GM21447 (cell line): ENCODE measurements around the gene MECR.
A peak's percentile ranks its signal among the peaks of the same experiment; 100 is the strongest.
"Not testable (repeated sequence)": the region's sequence is repeated elsewhere in the genome, so short reads cannot be mapped to it uniquely, and the experiment has no call there.

Experiments used
- ATAC-seq: cut with Tn5 transposase; IDR thresholded peaks from one replicate; pipeline ENCODE4 v1.9.1; 2021; ENCODE audit not compliant: unreplicated experiment

MECR gene

DNA sequence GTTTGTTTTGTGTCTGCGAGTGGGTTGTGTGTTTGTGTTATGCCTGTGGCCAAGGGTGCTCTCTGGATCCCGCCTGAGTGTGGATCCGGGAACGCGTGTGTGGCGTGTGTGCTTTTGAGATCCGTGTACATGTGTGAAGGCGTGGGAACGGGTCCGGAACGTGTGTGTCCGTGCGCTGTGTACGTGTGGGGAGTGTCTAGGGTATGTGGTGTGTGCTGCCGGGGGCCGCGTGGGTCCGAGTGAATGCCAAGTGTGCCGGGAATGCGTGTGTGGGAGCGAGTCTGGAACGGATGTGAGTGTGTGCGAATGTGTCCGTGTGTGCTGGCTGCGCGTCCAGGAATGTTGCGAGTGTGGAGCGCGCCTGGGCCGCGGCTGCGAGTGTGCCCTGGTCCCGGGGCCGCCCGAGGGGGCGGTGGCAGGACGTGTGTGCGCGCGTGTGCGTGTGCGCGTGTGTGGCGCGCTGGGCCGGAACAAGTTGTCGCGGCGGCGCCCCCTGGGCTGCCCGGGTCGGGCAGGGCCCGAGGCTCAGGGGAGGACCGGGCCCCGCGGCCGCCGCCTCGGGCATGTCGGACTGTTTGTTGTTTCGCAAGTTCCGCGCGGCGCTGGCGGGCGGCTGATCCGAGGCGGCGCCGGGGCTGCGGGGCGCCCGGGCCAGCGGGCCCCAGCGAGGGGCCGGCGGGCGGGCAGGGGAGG lies 6.5 kb upstream of the MECR start:
- no peak for ATAC-seq

DNA sequence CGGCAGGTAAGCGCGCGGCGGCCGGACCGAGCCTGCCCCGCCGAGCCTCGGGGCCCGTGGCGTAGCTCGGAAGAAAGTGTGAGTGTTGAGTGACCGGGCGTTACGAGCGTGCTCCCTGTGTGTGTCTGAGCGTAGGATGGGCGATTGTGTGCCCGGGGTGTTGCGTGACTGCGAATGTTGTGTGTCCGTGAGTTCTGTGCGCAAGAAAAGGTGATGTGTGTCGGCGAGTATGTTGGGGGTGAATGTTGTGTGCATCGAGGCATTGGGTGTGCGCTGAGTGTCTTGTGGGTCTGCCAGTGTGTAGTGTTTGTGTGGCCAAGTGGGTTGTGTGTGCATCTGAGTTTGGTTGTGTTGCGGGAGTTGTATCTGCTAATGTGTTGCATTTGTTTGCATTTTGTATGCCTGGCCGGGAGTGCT lies 6.0 kb upstream of the MECR start:
- no peak for ATAC-seq

DNA sequence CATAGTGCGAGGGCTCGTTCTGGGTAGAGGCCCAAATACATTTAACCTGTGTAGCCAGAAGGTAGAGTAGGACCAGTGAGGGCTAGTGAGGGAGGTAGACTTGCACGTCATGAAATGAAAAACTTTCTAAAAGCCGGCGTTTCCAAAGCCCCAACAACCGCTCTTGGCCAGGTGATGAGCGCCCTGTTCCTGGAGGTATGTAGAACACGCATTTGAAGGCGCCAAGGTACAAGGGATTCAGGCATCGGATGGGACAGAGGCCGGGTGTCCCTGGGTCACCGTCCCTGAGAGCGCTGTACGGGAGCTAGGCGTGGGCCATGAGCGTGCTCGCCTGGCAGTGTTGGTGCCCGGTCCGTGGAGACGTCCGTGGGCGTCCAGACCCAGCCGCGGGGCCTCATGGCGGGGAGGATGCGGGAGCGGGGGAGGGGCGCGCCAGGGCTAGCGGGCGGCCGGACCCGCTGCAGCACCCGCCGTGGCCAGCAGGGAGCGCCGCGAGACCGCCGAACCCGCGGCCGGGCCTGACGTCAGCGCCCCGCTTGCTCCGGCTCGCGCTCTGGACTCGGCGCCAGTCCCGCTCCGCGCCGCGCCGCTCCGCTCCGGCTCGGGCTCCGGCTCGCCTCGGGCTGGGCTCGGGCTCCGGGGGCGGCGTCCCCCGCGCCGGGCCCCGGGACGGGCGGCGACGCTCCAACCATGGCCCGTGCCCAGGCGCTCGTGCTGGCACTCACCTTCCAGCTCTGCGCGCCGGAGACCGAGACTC lies 5.4 kb upstream of the MECR start, which contains the start of gene PTPRU:
TSS of gene PTPRU (plus strand) at position 568 of the 757 bp plus-strand sequence. CDS start at position 691, 123 bp downstream.
- ATAC-seq, result no peak

DNA sequence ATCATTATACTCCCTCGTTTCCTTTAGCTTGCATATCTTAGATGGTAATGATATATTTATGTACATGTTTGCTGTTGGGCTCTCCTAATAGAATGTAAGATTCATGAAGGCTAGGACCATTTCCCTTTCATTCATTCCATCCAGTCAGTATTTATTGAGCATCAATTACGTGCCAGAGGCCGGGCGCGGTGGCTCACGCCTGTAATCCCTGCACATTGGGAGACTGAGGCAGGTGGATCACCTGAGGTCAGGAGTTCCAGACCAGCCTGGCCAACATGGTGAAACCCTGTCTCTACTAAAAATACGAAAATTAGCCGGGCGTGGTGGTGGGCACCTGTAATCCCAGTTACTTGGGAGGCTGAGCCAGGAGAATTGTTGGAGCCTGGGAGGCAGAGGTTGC lies 4.1 kb upstream of the MECR start:
- not testable (repeated sequence) for ATAC-seq

DNA sequence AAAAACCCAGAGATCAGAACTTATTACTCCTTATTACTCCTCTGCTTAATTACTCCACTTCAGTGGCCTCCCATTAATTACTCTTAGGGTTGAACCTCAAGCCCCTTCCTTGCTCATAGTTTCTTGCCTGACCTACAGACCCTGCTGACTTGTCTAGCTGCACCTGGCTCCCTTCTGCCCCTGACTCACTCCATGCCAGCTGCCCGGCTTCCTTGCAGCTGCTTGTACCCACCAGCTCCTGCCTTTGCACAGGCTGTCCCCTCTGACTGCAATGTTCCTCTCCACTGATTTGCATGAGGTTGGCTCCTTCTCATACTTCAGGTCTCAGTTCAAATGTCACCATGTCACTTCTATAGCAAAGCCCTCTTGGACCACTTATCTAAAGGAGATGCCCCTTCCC lies 3.7 kb upstream of the MECR start:
- ATAC-seq, result no peak

DNA sequence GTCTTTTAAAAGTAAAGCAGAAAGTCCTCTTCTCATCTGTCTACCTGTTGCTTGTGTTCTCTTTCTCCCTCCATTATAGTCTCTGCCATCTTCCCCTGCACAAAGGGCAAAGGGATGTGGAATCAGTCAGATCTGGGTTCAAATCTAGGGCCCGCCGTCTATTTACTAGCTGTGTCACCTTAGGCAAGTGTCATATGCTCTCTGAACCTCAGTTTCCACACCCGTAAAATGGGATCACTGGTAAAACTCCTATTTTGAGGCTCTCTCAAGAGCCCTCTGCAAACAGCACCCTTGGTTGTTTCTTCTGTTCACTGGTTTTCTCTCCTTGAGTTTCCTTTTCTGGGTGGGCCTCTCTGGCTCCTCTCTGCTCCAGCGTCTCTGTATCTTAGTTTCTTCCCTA lies 3.0 kb upstream of the MECR start:
- no peak for ATAC-seq

DNA sequence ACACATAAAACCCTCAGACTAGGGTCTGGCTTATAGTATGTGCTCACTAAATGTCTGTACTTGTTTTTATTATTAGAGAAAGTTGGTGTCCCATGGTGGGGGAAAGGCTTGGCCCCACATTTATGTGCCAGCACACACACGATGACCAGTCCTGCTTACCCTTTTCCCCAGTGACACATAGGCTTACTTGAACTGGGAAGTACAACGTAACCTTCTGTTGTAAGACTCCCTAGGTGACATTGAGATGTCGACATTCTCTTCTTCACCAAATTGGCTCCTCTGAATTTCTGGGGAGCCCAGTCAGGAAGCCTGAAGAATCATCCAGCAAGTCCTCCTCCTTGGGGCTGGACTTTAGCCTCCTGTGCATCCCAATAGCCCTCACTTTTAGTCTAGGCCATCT lies 1.7 kb upstream of the MECR start:
- no peak for ATAC-seq

DNA sequence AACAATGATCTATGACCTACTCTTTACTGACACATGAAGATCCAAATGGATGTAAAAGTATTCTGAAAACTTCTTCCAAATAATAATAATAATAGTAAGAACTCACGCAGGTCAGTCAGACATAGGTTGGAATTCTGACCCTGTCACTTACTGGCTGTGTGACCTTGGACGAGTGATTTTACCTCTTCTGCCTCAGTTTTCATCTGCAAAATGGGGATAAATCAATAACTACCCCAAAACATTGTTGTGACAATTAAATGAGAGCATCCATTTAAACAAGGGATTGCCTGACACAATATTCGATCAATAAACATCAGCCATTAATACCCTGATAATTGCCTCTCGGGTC lies 556 bp downstream of the MECR start:
- no peak for ATAC-seq

DNA sequence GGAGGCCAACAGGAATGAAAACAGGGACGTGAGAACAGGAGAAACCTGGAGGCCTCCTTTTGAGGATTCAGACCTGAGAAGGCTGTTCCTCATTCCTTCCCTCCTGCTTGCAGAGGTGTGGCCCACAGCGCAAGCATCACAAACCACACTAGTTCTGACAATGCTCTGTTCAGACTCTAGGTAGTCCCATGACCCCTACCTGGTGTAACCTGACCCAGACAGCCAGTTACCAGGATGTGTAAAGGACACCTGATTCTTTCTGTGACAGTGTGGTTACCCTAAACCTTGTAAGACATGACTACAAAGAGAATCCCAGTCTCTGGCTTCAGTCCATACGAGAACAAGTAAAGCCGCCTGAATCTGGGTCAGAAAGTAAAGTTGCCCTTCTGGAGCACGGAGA lies 3.2 kb downstream of the MECR start:
- ATAC-seq, result no peak

DNA sequence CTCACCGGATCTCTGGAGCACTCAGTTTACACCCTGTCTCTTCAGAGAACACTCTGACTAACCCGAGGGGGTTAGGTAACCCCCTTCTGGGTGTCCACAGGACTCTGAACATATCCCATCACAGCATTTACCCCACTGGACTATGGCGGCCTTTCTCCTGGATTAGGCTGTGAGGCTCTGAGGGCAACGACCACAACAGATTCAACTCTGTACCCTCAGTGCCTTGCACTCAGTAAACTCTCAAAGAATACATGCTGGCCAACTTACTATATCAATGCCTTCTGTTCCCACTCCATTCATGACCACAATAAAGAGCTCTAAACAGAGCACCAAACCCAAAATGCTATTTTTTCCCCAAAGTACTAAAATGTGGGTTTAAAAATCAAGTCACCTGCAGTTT lies 5.4 kb downstream of the MECR start:
- no peak for ATAC-seq

DNA sequence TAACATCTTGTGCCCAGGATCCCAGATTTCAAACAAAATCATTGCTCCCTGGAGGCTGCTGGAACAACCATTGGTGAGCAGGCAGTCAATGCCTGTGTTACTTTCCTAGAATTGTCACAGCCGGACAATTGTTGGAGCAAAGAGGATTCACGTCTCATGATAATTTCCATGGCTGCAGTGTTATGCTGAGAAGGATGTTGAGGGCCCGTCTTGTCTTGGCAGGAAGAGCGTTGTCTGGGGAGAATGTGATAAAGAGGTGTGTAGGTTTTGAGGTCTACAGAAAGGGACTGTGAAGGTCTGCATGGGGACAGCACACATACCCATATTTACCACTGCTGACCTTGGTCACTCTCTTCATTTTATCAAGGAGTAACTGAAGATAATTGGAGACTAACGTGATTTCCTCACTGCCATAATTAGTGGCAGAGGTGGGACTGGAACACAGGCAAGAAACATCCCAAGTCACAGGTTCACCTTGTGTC lies 6.3 kb downstream of the MECR start:
- ATAC-seq, result no peak

DNA sequence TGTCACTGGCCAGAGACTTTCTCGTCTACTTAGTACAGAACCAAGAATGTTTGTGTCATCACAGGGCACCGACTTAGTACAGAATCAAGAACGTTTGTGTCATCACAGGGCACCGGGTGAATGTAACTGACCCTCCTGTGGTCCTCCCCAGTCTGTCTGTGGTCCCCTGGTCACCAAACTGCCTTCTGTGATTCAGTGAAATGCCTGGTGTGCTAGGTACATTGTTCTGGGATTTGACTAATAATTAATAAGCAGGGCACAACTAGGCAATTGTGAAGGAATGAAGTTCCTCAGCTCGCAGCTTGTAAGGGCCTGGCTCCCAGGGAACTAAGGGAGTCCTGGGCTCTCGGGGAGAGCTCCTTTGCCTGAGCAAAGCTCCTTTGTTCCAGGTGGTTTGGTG lies 7.2 kb downstream of the MECR start:
- ATAC-seq, result no peak

DNA sequence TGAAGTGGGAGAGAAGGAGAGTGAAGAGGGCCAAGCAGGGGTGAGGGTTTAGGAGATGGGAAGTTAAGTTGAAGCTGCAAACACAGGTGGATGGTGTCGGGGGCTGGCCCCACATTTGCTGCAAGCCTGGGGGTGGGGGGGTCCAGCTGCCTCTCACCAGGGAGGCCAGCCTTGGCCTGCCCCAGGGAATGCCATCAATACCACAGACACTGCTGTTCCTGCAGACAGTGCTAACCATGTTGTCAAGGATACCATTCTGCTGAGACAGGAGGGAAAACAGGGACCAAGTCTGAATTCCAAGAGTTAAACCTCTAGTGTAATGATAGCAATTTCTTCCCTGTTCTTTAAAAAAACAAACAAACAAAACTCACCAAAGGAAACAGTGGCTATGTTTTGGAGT lies 8.0 kb downstream of the MECR start:
- ATAC-seq, result no peak

DNA sequence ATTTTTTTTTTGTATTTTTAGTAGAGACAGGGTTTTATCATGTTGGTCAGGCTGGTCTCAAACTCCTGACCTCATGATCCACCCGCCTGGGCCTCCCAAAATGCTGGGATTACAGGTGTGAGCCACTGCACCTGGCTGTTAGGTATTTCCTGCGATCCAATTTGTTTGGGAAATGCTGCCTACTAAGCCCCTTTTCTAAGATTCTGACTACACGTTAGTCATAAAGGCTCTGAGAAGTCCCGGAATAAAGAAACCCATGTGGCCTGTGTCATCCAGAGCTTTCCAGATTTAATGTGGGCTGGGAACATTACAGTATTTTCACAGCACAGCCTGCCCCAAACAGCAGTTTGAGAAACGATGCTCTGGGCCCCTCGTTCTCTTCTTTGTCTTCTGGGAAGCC lies 8.5 kb downstream of the MECR start:
- not testable (repeated sequence) for ATAC-seq

DNA sequence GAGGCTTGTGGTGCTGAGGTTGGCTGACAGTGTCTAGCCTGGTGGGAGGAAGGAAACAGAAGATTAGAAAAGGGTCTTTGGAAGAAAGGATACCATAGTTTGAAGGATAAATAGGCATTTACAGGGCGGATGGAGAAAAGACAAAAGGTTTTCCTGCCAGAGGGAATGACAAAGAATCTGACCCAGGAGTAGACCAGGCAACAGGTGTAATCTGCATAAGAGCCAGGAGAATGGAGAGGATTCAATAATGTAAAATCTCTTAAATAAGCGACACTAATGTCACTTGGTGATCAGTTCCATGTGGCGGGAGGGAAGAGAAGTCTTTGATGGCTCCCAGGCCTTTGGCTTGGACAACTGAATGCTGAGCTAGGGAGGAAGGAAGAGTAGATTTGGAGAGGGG lies 9.4 kb downstream of the MECR start:
- no peak for ATAC-seq

DNA sequence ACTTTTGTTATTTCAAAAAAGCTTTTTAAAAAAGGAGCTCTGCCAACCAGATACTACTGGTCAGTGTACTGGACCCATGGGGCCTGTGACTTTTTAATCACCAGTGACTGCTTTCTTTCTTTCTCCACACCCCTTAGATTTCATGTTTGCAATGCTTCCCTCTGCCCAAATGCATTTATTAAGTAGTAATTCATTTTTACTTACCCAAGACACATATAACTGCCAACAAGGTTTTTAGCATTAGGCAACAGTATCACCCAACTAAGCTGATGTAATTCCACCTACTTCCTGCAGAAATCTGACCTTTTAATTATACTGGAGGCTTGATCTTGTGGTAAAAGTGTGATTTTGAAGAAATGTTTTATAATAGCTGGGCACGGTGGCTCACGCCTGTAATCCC lies 12.5 kb downstream of the MECR start:
- no peak for ATAC-seq

DNA sequence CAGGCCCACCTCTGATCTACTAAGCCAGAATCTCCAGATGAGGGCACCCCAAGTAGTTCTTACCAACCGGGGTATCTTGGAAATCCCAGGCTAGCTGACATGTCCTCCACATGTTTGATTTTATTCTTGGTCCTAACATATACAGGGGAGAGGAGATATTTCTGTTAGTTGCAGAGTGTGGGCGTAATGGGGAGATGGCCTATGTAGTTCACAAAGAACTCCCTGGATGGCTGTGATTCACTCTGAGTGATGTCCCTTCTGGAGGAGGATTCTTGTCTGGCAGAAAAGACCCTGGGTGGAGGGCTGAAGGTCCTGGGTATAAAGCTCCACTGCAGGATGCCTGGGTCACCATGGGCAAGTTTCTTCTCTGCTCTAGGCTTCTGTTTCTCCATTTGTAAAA lies 13.1 kb downstream of the MECR start:
- no peak for ATAC-seq

DNA sequence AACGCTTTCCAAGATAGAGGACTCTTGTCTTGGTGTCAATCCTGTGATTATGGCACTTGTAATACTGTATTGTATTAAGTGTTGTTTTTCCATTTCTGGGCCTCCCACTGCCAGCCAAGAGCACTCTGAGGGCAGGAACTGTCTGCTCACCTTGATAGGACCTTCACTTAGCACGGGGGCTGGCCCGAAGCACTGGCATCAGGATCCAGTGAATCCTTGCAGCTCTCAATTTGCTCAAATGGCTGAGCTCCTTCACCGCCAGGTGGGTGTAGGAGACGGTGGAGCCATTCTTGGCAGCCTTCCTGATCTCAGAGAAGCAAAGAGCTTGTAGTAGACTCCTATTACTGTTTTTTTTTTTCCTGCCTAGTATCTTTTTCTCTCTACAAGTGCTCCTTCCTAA lies 17.7 kb downstream of the MECR start:
- no peak for ATAC-seq

DNA sequence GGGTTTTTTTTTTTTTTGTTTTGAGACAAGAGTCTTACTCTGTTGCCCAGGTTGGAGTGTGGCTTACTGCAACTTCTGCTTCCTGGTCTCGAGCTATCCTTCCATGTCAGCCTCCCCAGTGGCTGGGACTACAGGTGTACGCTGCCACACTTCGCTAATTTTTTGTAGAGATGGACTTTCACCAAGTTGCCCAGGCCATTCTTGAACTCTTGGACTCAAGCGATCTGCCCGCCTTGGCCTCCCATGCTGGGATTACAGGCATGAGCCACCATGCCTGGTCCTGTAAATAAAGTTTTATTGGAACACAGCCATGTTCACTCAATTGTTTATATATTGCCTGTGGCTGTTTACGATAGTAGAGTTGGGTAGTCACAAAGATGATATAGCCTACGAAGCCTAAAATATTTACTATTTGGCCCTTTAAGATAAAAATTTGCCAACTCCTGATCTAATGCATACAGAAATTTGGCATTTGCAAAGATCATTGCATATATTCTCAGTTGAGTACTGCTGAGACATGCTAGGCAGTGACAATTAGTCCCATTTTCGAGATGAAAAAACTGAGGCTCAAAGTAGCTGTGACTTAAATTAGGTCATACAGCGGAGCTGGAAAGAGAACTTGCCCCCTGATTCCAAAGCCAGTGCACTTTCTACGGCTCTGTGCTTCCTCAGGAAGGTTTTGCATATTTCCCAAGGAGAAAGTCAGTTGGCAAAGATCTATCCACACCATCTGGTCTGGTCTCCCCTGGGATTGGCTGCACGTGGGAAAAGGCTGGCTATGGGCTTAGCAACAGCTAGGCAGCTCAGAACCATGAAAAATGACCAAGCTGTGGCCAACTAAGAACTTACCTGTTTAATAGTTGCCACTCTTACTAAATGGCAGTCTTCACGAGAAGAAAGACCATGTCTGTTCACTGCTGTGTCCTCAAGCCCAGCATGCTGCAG lies 19.4 kb downstream of the MECR start:
- ATAC-seq, result no peak

DNA sequence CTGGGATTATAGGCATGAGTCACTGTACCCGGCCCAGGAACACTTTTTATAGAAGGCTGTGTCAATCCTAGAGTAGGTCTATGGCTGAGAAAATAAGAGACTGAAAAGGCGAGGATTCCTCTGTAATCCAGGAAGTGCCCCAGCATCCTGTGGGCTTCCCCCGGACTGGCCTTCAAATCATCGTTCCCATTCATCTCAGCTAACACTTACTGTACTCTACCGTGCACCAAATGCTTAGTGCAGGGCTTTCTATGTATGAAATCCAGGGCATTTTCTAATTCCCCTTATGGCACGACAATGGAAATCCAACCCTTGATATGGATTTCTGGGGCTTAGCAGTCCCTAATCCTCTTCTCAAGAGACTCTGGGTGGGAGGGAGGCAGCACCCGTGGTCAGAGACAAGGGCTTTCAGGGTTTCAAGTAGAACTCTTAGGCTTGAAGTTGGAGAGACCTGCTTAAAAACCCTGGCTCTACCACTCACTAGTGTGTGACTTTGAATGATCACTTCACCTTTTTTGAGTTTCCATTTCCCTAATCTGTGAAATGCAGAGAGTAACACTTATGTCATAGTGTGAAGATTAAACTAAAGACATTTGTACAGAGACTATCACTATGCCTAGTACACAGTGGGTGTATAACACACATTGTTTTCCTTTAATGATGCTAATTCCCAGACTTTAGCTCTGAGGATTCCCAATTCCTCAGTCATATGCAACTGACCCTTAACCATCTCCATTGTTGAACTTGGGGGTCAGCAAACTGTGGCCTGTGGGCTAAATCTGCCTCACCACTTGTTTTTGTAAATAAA lies 20.3 kb downstream of the MECR start:
- ATAC-seq, result peak; percentile 56

DNA sequence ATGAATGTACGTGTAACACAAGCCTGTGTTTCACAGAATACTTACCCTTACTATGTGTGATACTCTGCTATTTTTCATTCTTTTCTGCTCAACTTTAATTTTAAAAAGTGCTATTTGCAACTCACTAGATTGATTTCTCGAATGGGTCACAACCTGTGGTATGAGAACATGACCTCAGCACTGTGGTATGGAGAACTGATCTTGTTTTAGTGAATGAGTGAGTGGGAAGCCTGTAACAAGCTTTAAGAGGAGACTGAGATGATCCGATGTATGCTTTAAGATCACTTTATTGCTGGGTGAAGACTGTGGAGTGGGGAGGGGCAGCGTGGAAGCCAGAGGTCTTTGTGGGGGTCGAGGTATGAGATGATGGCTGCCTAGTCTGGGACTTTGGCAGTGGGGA lies 21.6 kb downstream of the MECR start:
- no peak for ATAC-seq
